ENCODE results near the gene SSTR4. TPM values are rescaled to one million over a fixed set of nuclear protein-coding genes. Genes with fewer than 3 reads are reported as not detected.

The SSTR4 gene
- total and polyA plus RNA-seq, 4 donors: 0.06 TPM; not detected in 3

DNA sequence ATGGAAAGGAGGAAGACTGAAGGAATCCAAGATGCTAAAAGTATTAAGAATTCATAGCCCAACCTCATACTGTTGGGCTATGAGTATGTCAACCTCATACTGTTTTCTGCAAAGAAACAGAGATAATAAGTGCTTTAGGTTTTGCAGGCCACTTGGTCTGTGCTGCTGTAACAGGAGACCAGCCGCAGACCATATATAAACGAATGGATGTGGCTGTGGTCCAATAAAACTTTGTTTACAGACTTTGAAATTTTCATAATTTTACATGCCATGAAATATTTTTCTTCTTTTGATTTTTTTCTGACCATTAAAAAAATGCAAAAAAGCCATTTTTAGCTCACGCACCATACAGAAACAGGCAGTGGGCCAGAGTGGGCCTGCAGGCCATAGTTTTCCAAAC, 28.1 kb downstream of the SSTR4 start:
- DNase-seq (peak in 1 of 3 donors; percentile 69), ATAC-seq (ENCODE audit: insufficient read depth, low FRiP score) (no peak)
- H3K27me3 ChIP-seq (ENCODE audit: control insufficient read depth in 3 of 3, insufficient read depth in 3 of 3, low read length in 2 of 3): no peaks in the 10 kb centered on the region
- H3K9ac ChIP-seq (ENCODE audit: insufficient read depth in 1 of 2, low read length in 2 of 2): no peak overlapping the region
- H3K36me3 ChIP-seq (ENCODE audit: control insufficient read depth in 4 of 4, insufficient read depth in 4 of 4, low read length in 4 of 4): peaks cover 0 to 2% (median 0%) of the 10 kb centered on the region in 4 donors
- TF ChIP-seq CTCF (IDR thresholded peaks at IDR 0.05; ENCODE audit: control extremely low read depth, extremely low read depth): no peak
- no peak overlapping the region for H3K4me3 ChIP-seq
- peaks cover 8 to 81% (median 22%) of the 10 kb centered on the region in 5 donors for H3K4me1 ChIP-seq (ENCODE audit: control insufficient read depth in 5 of 5, insufficient read depth in 5 of 5, low read length in 5 of 5)
- no peaks in the 10 kb centered on the region for H3K9me3 ChIP-seq (ENCODE audit: control insufficient read depth in 4 of 4, insufficient read depth in 3 of 4, low read length in 3 of 4)
- no peak overlapping the region for H3K27ac ChIP-seq (ENCODE audit: low read depth in 1 of 2, low read length in 1 of 2)
- WGBS, 2 donors: 76 to 84% methylated on average over 3 of the region's 3 CpGs

GRCh38 chr20:23063581-23063980, 28.5 kb downstream of the SSTR4 start:
- H3K36me3 ChIP-seq (ENCODE audit: control insufficient read depth in 4 of 4, insufficient read depth in 4 of 4, low read length in 4 of 4): peaks cover 0 to 2% (median 0%) of the 10 kb centered on the region in 4 donors
- 45 to 58% methylated on average over 2 of the region's 2 CpGs for WGBS, 2 donors
- no peak overlapping the region for H3K27ac ChIP-seq (ENCODE audit: low read depth in 1 of 2, low read length in 1 of 2)
- no peak overlapping the region for H3K9ac ChIP-seq (ENCODE audit: insufficient read depth in 1 of 2, low read length in 2 of 2)
- DNase-seq (no peak), ATAC-seq (ENCODE audit: insufficient read depth, low FRiP score) (no peak)
- no peak overlapping the region for H3K4me3 ChIP-seq
- no peaks in the 10 kb centered on the region for H3K9me3 ChIP-seq (ENCODE audit: control insufficient read depth in 4 of 4, insufficient read depth in 3 of 4, low read length in 3 of 4)
- no peak for TF ChIP-seq CTCF (IDR thresholded peaks at IDR 0.05; ENCODE audit: control extremely low read depth, extremely low read depth)
- no peaks in the 10 kb centered on the region for H3K27me3 ChIP-seq (ENCODE audit: control insufficient read depth in 3 of 3, insufficient read depth in 3 of 3, low read length in 2 of 3)
- peaks cover 8 to 77% (median 22%) of the 10 kb centered on the region in 5 donors for H3K4me1 ChIP-seq (ENCODE audit: control insufficient read depth in 5 of 5, insufficient read depth in 5 of 5, low read length in 5 of 5)

GRCh38 chr20:23065266-23066201, 30.4 kb downstream of the SSTR4 start:
- no peak for TF ChIP-seq CTCF (IDR thresholded peaks at IDR 0.05; ENCODE audit: control extremely low read depth, extremely low read depth)
- Histone ChIP-seq H3K9ac (ENCODE audit: insufficient read depth in 1 of 2, low read length in 2 of 2) (no peak overlapping the region), H3K36me3 (ENCODE audit: control insufficient read depth in 4 of 4, insufficient read depth in 4 of 4, low read length in 4 of 4) (peaks cover 0 to 2% (median 0%) of the 10 kb centered on the region in 4 donors), H3K9me3 (ENCODE audit: control insufficient read depth in 4 of 4, insufficient read depth in 3 of 4, low read length in 3 of 4) (no peaks in the 10 kb centered on the region), H3K4me1 (ENCODE audit: control insufficient read depth in 5 of 5, insufficient read depth in 5 of 5, low read length in 5 of 5) (peaks cover 4 to 58% (median 20%) of the 10 kb centered on the region in 5 donors), H3K4me3 (no peak overlapping the region), H3K27ac (ENCODE audit: low read depth in 1 of 2, low read length in 1 of 2) (no peak overlapping the region), H3K27me3 (ENCODE audit: control insufficient read depth in 3 of 3, insufficient read depth in 3 of 3, low read length in 2 of 3) (no peaks in the 10 kb centered on the region)
- 75 to 82% methylated on average over 9 of the region's 9 CpGs for WGBS, 2 donors
- ATAC-seq (ENCODE audit: insufficient read depth, low FRiP score) (no peak), DNase-seq (no peak)

Measured in lung (tissue), 12 donors.